Breast epithelium (tissue), 4 donors: ENCODE data around the gene NR2F1. TPM values are rescaled to one million over a fixed set of nuclear protein-coding genes. Genes with fewer than 3 reads are reported as not detected.

Source experiments
- DNase-seq, 2 donors: peaks; one replicate each; pipeline ENCODE4 v3.0.0-alpha.2; 2019; ENCODE audit warnings: low spot score in 2 of 2
- H3K27ac ChIP-seq, 2 donors: fragments of 200-600 bp; sonication (generic) in 1 of 2; one replicate each; pipeline ENCODE4 v1.5.1; 2016 to 2019; ENCODE audit warnings: mild to moderate bottlenecking in 1 of 2
- H3K27me3 ChIP-seq, 2 donors: fragments of 200-600 bp; sonication (generic) in 1 of 2; one replicate each; pipeline versions ENCODE4 v1.5.1 to v1.6.0; 2017 to 2019; ENCODE audit warnings: control low read depth in 1 of 2, mild to moderate bottlenecking in 1 of 2
- H3K36me3 ChIP-seq: fragments of 200-600 bp; one replicate; pipeline ENCODE4 v1.5.1; 2019
- H3K4me1 ChIP-seq, 2 donors: fragments of 200-600 bp; sonication (generic); one replicate each; pipeline ENCODE4 v1.5.1; 2016 to 2019; ENCODE audit warnings: control low read depth in 1 of 2
- H3K4me3 ChIP-seq, 3 donors: fragments of 200-600 bp; sonication (generic); 1 replicate in 2 of 3; 2 replicates in 1 of 3; pipeline ENCODE4 v1.5.1; 2016 to 2019; ENCODE audit warnings: mild to moderate bottlenecking in 3 of 3, moderate library complexity in 2 of 3
- H3K9me3 ChIP-seq, 2 donors: fragments of 200-600 bp; sonication (generic) in 1 of 2; one replicate each; pipeline ENCODE4 v1.5.1; 2016 to 2019; ENCODE audit warnings: control low read depth in 1 of 2
- CTCF ChIP-seq, 3 donors: fragments of 450-650 bp; IDR thresholded peaks; one replicate each; pipeline ENCODE4 v1.5.1; 2016 to 2017; ENCODE audit warnings: antibody characterized with exemption in 3 of 3, mild to moderate bottlenecking in 3 of 3, moderate library complexity in 3 of 3
- POLR2A ChIP-seq: fragments of 450-650 bp; IDR thresholded peaks from one replicate; pipeline ENCODE4 v1.6.1; 2016; ENCODE audit warnings: antibody characterized with exemption, mild to moderate bottlenecking, moderate library complexity
- POLR2AphosphoS5 ChIP-seq, 3 donors: sonication (generic); formaldehyde crosslinking; IDR thresholded peaks; one replicate each; pipeline ENCODE4 v1.6.1; 2017; ENCODE audit warnings: antibody characterized with exemption in 3 of 3
- intact Hi-C: fragments of 100-400 bp; cut with DNase I; formaldehyde crosslinking; loops from one replicate; pipeline ENCODE4 v1.15.1; 2023; ENCODE audit warnings: low total_unique reads
- total RNA-seq, 3 donors: library from RNA; depleted of rRNA; stranded (reverse); fragments of >200 nt; gene quantifications; one replicate each; pipeline ENCODE4 v1.1.0, GENCODE V29; 2016

The NR2F1 gene
- total RNA-seq, 3 donors from 2014 or later: 4.6 to 63.6 (median 59.1) TPM

GRCh38 chr5:93572101-93572607 lies 10.9 kb upstream of the NR2F1 start:
- intact Hi-C loops: no loop called here
- Histone ChIP-seq H3K4me1 (no peaks in the 10 kb centered on the region), H3K36me3 (no peaks in the 10 kb centered on the region), H3K27ac (peak overlapping the region; percentile 1 to 54), H3K27me3 (peaks cover 0 to 56% of the 10 kb centered on the region in 2 donors), H3K4me3 (peak overlapping the region; percentile 5 to 49 (median 21)), H3K9me3 (no peaks in the 10 kb centered on the region)
- TF ChIP-seq POLR2A: no peak
- TF ChIP-seq POLR2AphosphoS5 (IDR thresholded peaks at IDR 0.05): no peak
- no peak for TF ChIP-seq CTCF (IDR thresholded peaks at IDR 0.05)
- DNase-seq: no peak

- TF ChIP-seq POLR2AphosphoS5 (IDR thresholded peaks at IDR 0.05) (no peak), CTCF (IDR thresholded peaks at IDR 0.05) (no peak), POLR2A (no peak)
- Histone ChIP-seq H3K36me3 (no peaks in the 10 kb centered on the region), H3K4me3 (peak overlapping the region; percentile 5 to 49 (median 21)), H3K9me3 (no peaks in the 10 kb centered on the region), H3K4me1 (no peaks in the 10 kb centered on the region), H3K27ac (peak overlapping the region; percentile 1 to 54), H3K27me3 (peaks cover 0 to 56% of the 10 kb centered on the region in 2 donors)
- no peak for DNase-seq
- intact Hi-C loops: no loop called here
Measured at GRCh38 chr5:93572608-93573353, 10.2 kb upstream of the NR2F1 start.

GRCh38 chr5:93573354-93574351 lies 9.4 kb upstream of the NR2F1 start:
- Histone ChIP-seq H3K27me3 (peaks cover 0 to 64% of the 10 kb centered on the region in 2 donors), H3K9me3 (no peaks in the 10 kb centered on the region), H3K4me3 (no peak overlapping the region), H3K27ac (peak overlapping the region; percentile 43 to 54), H3K36me3 (no peaks in the 10 kb centered on the region), H3K4me1 (no peaks in the 10 kb centered on the region)
- no peak for DNase-seq
- TF ChIP-seq POLR2AphosphoS5 (IDR thresholded peaks at IDR 0.05) (no peak), POLR2A (no peak), CTCF (IDR thresholded peaks at IDR 0.05) (no peak)
- intact Hi-C loops: no loop called here

- intact Hi-C loops: no loop called here
- Histone ChIP-seq H3K27ac (peak overlapping the region; percentile 43 to 61), H3K9me3 (no peaks in the 10 kb centered on the region), H3K27me3 (peaks cover 0 to 72% of the 10 kb centered on the region in 2 donors), H3K4me1 (no peaks in the 10 kb centered on the region), H3K4me3 (peak overlapping the region in 2 of 3 donors; percentile 15 to 46), H3K36me3 (no peaks in the 10 kb centered on the region)
- DNase-seq: no peak
- TF ChIP-seq POLR2A (no peak), POLR2AphosphoS5 (IDR thresholded peaks at IDR 0.05) (no peak), CTCF (IDR thresholded peaks at IDR 0.05) (no peak)
Measured at GRCh38 chr5:93574491-93575305, 8.3 kb upstream of the NR2F1 start.
